Measurements from ENCODE around the gene GRHL3. TPM values are rescaled to one million over a fixed set of nuclear protein-coding genes. Genes with fewer than 3 reads are reported as not detected.
"Not testable (repeated sequence)": the region's sequence is repeated elsewhere in the genome, so short reads cannot be mapped to it uniquely, and the experiment has no call there.

GRHL3 gene
- total RNA-seq, 1 donor from 2014 or later, result 17.1 TPM

DNA sequence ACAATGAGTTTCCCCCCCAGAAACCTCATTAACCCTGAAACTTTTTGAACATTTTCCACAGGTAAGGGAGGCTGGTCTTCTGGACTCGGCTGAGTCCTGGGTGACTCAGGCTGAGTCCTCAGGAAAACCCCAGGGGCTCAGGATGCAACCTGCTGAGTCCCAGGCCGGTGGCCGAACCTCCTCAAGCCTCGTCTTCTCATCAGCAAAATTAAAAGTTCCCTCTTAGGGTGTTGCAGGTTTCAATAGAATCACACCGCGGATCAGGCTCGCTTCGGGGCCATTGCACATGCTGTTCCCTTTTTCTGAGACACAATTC, 35.0 kb upstream of the GRHL3 start:
- Mint-ChIP-seq H3K27ac (peak overlapping the region; percentile 30), H3K4me1 (peaks cover 9% of the 10 kb centered on the region), H3K27me3 (ENCODE audit: low read depth) (no peaks in the 10 kb centered on the region), H3K4me3 (no peak overlapping the region), H3K36me3 (peaks cover 2% of the 10 kb centered on the region), H3K9me3 (peaks cover 4% of the 10 kb centered on the region)
- no peak for DNase-seq (ENCODE audit: low spot score in 2 of 2, unreplicated experiment in 2 of 2)
- TF ChIP-seq, protein P1, sequence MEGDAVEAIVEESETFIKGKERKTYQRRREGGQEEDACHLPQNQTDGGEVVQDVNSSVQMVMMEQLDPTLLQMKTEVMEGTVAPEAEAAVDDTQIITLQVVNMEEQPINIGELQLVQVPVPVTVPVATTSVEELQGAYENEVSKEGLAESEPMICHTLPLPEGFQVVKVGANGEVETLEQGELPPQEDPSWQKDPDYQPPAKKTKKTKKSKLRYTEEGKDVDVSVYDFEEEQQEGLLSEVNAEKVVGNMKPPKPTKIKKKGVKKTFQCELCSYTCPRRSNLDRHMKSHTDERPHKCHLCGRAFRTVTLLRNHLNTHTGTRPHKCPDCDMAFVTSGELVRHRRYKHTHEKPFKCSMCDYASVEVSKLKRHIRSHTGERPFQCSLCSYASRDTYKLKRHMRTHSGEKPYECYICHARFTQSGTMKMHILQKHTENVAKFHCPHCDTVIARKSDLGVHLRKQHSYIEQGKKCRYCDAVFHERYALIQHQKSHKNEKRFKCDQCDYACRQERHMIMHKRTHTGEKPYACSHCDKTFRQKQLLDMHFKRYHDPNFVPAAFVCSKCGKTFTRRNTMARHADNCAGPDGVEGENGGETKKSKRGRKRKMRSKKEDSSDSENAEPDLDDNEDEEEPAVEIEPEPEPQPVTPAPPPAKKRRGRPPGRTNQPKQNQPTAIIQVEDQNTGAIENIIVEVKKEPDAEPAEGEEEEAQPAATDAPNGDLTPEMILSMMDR (IDR thresholded peaks at IDR 0.05; ENCODE audit: unreplicated experiment), result no peak

DNA sequence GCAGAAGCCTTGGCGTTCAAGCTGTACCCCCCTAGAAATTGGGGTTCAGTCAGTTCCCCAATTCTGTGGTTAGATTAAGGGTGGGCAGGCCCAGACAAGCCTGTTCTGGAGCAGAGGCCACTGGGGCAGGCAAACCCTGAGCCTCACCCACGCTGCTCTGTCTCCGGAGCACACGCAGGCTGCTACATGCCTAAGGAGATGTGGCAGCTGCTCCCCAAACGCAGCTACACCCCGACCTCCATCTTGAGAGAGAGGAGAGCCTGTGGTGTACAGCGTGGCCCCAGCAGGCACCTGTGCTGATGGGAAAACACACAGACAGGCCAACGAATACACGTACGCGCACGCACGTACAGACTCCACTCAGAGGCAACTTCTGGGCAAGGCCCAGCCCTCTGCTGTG, 33.9 kb upstream of the GRHL3 start:
- TF ChIP-seq, protein P1 (IDR thresholded peaks at IDR 0.05; ENCODE audit: unreplicated experiment), result no peak
- Mint-ChIP-seq H3K36me3 (peaks cover 2% of the 10 kb centered on the region), H3K4me1 (peaks cover 9% of the 10 kb centered on the region), H3K9me3 (peaks cover 4% of the 10 kb centered on the region), H3K27me3 (ENCODE audit: low read depth) (no peaks in the 10 kb centered on the region), H3K4me3 (no peak overlapping the region), H3K27ac (no peak overlapping the region)
- DNase-seq (ENCODE audit: low spot score in 2 of 2, unreplicated experiment in 2 of 2), result no peak

DNA sequence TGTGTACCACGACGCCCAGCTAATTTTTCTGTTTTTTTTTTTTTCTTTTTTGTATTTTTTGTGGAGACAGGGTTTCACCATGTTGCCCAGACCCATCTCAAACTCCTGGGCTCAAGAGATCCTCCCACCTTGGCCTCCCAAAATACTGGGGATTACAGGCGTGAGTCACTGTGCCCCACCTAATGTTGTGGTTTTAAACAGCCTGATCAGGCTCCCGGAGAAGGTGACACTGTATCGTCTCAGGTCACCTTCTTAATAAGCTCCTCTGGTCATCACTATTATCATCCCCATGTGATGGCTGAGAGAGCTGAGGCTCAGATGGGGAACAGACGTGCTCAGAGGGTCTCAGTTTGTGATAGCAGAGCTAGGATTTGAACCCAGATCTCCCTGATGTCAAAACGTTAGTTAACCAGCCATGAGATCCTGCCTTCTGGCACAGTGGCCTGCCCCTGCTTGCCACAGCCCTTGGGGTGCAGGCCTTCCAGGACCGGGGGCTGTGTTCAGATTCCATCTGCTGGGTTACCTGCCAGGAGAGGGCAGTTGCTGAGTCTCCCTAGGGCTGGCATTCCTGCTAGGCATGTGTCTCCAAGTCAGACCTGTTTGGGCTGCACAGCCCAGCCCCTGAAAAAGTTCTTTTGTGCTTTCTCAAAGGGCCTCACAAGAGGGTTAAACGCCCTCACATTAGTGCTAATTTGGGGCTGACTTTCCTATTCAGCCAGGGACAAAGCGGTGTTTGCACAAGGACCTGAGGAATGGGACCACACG, 32.7 kb upstream of the GRHL3 start:
- no peaks in the 10 kb centered on the region for H3K36me3 Mint-ChIP-seq
- no peaks in the 10 kb centered on the region for H3K9me3 Mint-ChIP-seq
- TF ChIP-seq, protein P1 (IDR thresholded peaks at IDR 0.05; ENCODE audit: unreplicated experiment), result no peak
- DNase-seq (ENCODE audit: low spot score in 2 of 2, unreplicated experiment in 2 of 2), result no peak
- H3K4me3 Mint-ChIP-seq, result no peak overlapping the region
- no peaks in the 10 kb centered on the region for H3K27me3 Mint-ChIP-seq (ENCODE audit: low read depth)
- peaks cover 9% of the 10 kb centered on the region for H3K4me1 Mint-ChIP-seq
- H3K27ac Mint-ChIP-seq, result no peak overlapping the region

DNA sequence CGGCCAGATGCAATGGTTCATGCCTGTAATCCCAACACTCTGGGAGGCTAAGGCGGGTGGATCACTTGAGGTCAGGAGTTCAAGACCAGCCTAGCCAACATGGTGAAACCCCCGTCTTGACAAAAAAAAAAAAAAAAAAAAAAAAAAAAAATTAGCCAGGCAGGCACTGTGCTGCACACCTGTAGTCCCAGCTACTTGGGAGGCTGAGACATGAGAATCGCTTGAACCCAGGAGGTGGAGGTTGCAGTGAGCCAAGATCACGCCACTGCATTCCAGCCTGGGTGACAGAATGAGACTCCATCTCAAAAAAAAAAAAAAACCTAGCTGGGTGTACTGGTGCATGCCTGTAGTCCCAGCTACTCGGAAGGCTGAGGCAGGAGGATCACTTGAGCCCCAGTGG, 31.4 kb upstream of the GRHL3 start:
- not testable (repeated sequence) for DNase-seq (ENCODE audit: low spot score in 2 of 2, unreplicated experiment in 2 of 2); H3K4me3 Mint-ChIP-seq; H3K27ac Mint-ChIP-seq; H3K9me3 Mint-ChIP-seq; H3K4me1 Mint-ChIP-seq; H3K36me3 Mint-ChIP-seq; H3K27me3 Mint-ChIP-seq (ENCODE audit: low read depth)

DNA sequence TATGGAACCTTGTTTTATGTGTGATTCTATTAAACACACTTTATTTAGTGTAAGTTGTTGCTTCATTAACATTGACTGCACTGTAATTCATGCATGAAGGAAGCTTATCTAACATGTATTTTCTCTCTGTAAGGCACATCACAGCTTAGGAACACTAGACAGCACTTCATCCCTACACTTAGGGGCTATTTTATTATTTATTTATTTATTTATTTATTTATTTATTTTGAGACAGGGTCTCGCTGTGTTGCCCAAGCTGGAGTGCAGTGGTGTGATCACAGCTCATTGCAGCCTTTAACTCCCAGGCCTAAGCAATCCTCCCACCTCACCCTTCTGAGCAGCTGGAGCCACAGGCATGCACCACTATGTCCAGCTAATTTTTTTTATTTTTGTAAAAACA, 30.7 kb upstream of the GRHL3 start:
- DNase-seq (ENCODE audit: low spot score in 2 of 2, unreplicated experiment in 2 of 2), result no peak
- TF ChIP-seq, protein P1 (IDR thresholded peaks at IDR 0.05; ENCODE audit: unreplicated experiment), result no peak
- no peak overlapping the region for H3K27ac Mint-ChIP-seq
- H3K27me3 Mint-ChIP-seq (ENCODE audit: low read depth), result no peaks in the 10 kb centered on the region
- peaks cover 15% of the 10 kb centered on the region for H3K4me1 Mint-ChIP-seq
- no peaks in the 10 kb centered on the region for H3K9me3 Mint-ChIP-seq
- H3K4me3 Mint-ChIP-seq, result no peak overlapping the region
- H3K36me3 Mint-ChIP-seq, result no peaks in the 10 kb centered on the region

DNA sequence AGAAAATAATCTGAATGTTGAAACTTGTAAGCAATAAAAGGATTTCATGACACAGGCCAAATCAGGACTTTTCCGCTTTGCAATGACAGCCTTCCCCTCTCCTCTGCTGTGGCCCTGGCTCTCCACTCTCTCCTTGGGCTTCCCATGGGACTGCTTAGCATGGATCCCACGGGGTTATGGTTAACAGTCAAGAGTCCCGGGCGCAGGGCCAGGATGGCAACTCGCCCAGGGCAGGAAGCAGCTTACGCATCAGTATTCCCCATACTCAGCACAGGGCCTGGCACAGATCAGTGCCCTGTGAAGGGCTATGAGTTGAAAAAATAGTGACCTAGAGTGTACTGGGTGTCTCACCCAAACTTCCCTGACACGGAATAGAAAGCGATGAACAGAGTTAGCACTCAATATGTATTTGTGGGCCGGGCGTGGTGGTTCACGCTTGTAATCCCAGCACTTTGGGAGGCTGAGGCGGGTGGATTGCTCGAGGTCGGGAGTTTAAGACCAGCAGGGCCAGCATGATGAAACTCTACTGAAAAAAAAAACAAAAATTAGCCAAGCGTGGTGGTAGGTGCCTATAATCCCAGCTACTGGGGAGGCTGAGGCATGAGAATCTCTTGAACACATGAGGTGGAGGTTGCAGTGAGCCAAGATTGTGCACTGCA, 29.1 kb upstream of the GRHL3 start:
- Mint-ChIP-seq H3K27me3 (ENCODE audit: low read depth) (no peaks in the 10 kb centered on the region), H3K27ac (peak overlapping the region; percentile 28), H3K4me3 (no peak overlapping the region), H3K36me3 (no peaks in the 10 kb centered on the region), H3K9me3 (no peaks in the 10 kb centered on the region), H3K4me1 (peaks cover 22% of the 10 kb centered on the region)
- TF ChIP-seq, protein P1 (IDR thresholded peaks at IDR 0.05; ENCODE audit: unreplicated experiment), result no peak
- no peak for DNase-seq (ENCODE audit: low spot score in 2 of 2, unreplicated experiment in 2 of 2)
